GM21723 (cell line): Measurements from ENCODE around the gene ATP6V0D1.

Source experiments
- ATAC-seq: cut with Tn5 transposase; IDR thresholded peaks from one replicate; pipeline ENCODE4 v1.9.1; 2021; ENCODE audit warnings: mild to moderate bottlenecking, moderate library complexity; ENCODE audit not compliant: unreplicated experiment

Gene ATP6V0D1

DNA sequence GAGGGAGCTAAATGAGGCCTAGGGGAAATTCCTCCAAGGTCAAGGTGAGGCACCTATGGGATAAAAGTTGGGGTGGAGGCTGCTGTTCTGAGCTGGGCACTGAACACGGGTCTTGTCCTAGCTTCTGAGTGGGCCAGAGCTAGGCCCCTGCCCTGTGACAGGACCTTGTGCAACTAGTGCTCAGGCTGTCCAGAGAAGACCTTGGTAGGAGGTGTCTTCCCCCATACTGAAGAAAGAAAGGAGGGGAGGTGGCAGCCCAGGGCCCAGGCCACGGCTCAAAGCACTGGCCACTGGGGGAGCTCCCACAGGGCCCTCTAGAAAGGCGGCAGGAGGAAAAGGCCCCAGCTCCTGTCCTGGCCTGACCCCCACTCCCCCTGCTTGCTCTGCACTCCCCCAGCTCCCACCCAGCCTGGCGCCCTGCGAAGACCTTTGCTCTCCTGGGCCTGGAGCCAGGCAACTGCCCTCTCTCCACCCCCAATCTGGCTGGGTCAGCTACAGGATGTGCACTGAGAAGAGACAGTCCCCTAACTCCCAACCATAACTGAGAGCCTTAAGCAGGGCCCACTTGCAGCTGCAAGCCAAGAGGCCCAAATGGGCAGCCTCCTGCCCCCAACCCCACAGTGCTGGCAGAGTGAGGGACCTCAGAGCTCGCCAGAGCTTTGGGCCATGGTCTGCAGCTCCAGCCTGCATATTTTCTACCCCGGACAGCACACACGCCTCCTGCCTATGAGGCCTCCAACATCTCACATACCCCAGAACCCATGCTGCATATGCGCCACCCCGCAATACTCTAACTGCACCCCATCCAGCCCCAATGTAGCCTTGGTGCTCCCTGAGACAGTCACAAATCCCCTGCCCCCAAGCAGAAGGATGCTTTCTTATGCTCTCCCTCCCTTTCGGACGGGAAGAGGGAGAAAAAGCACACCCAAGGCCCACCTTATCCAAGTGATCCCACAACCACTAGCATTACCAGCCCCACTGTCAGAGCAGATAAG lies 34.7 kb downstream of the ATP6V0D1 start:
- ATAC-seq: no peak

DNA sequence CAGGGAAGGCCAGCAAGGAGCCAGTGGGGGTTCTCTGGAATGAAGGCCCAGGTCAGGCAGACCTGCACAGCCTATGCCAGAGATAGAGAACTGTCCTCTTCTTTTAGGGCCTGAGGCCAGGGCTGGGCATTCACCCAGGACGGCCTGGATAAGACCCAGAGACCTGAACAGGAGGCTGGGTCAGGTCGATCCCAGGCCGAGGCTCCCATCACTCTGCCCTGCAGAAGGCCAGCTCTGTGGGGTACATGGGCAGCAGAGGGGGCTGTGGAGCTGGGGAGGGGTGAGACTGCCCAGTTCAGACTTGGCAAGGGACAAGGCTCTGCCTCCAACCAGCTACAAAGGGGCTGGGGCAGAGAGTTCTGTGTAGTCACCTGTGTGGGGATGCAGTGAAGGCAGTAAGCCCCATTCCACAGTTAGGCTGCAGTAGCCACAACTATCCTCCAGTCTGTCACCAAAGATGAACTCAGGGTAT lies 35.5 kb downstream of the ATP6V0D1 start:
- ATAC-seq: no peak

DNA sequence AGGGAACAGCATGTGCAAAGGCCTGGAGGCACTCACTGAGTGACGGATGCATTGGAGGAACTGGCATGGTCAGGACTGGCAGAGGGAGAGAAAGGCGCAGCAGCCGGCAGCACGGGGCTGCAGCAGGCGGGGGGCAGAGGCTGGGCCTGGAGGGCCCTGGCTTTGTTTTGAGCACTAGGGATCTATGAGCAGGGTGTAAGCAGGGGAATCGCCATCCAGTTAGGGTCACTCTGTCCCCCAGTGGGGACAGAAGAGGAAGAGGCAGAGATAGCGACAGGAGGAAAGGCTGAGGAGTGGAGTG lies 35.9 kb downstream of the ATP6V0D1 start:
- ATAC-seq: no peak

DNA sequence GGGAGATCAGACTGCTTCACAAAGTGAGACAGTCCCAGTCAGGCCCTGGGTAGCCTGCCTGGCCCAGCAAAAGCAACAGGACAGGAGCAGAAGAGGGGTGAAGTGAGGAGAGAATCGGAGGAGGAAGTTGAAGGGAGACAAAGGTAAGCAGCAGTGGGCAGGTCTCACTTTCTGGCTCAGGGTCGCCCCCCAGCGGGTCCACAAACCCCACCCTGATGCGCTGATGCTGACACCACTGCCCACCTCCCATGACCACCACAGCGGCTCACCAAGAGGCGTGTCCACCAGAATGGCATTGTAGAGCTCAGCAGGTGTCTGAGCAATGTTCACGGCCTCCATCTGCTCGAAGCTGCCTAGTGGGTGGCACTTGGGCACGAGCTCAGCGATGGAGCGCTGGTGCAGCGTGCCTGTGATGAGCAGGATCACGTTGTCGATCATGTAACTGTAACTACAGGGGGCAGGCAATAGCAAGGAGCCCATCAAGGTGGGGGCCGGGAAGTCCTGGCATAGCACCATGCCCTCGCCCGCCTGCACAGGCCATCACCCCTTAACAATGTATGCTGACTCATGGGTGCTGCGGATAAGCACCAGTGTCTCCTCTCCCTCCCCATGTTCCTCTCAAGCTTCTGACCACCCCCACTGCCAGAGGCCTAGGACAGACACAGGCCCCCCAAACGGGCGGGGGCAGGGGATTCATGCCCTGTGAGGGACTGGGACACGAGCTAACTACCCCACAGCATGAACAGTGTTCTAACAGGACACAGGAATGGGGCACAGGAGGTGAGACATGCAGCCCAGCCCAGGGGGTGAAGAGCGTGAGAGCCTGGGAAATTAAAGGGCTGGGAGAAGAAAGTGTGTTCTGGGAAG lies 36.5 kb downstream of the ATP6V0D1 start:
- no peak for ATAC-seq

DNA sequence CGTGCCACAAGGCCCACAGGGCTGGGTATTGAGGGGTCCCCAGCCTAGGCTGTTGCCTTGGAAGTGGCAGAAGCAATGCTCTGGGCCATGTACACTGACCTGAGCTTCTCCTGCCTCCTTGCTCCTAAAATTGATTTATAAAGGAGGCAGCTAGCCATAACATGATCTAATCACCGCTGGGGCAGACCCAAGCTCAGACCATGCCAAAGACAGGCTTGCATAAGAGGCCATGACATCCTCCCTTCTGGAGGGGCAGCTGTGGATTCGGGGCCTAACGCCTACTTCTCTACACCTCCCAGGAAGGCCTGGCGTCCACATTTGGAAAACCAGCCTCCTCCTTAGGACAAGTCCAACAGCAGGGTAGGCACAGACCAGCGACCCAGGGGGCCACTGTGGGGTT lies 37.7 kb downstream of the ATP6V0D1 start:
- ATAC-seq: no peak

DNA sequence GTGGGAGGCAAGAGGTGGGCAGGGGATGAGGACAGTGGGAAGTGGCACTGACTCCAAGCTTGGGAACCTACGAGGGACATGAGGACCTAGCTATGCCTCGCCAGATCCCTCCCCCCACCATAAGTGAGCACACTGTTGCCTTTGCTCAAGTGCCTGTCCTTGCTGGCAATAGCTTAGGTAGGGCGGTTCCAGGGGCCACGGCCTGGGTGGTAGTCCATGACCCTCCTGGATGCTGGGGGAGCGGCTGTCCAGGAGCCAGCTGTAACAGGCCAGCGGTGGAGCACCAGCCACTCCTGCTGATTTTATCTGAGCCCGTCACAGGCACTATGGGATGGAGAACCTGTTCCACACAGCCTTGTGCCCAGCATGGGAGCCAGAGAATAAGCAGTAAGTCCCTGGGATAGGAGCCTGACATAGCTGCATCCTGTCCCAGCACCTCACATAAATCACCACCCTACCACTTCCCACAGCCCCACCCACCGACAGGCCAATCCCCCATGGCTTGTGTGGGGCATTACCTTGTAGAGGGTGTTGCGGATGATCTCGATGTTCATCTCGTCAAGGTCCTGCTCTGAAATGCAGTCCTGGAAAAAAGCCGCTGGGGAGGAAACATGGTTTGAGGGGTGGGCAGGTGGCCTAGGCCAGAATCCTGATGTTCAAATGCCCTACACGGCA lies 38.2 kb downstream of the ATP6V0D1 start:
- ATAC-seq: no peak

DNA sequence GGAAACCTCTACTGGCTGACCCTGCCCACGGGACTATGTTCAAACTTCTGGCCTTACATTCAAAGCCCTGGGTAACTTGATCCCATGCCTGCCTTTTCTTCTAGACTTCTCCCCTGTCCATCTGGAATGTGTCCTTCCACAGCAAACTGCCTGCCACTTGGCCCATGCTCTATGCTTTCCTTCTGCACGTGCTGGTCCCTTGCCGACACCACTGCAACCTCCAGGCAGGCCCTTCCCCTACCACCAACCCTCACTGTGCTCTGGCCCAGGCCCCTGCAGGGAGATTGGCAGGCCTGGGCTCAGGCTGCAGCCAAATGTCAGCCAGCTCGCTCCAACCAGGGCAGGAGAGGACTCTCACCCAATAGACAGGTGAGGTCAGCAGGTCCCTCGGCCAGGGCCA lies 39.0 kb downstream of the ATP6V0D1 start:
- no peak for ATAC-seq

DNA sequence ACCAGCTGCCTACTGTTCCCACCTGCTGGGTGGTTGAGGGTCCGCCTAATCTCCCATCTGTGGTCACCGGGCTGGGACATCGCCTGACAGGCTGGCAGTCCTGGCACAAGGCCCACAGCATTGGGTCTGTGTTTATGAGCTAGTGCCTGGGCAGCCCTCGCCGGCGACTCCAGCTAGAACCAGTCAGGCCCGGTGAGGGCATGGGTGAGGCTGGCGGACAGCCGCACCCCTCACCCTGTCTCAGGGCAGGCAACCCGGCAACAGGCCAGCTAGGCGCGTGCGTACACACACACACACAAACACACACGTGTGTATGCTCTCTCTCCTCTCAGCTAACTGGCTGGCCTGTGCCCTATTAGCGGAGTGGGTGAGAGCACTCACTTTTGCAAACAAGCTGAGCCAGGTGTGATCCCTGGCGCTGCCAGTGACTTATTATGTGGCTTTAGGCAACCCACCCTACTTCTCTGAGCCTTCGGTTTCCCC lies 39.6 kb downstream of the ATP6V0D1 start:
- ATAC-seq: no peak

DNA sequence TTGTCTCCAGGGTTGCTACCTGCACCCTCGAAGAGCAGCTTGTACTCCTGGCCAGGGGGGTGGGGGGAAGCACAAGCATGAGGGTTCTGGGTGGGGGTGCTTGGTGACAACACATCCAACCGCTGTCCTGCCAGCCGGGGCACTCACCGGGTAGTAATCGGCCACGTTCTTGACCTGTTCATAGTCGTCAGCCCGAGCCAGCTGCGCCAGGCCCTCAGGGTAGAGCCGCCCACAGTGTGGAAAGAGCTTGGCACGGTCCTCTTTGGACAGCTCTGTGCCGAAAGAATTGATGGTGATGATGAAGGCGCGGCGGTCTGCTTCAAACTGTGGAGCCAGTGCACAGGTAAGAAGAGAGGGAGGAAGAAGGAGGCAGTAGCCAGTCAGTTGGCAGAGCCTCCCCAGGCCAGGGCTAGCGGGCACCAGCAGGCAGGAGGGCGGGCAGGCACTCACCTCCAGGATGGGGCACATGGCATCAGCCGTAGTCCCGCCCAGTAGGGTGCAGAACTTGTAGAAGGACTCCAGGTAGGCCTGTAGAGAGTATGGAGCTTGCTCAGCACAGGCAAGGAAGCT lies 42.0 kb downstream of the ATP6V0D1 start:
- no peak for ATAC-seq

DNA sequence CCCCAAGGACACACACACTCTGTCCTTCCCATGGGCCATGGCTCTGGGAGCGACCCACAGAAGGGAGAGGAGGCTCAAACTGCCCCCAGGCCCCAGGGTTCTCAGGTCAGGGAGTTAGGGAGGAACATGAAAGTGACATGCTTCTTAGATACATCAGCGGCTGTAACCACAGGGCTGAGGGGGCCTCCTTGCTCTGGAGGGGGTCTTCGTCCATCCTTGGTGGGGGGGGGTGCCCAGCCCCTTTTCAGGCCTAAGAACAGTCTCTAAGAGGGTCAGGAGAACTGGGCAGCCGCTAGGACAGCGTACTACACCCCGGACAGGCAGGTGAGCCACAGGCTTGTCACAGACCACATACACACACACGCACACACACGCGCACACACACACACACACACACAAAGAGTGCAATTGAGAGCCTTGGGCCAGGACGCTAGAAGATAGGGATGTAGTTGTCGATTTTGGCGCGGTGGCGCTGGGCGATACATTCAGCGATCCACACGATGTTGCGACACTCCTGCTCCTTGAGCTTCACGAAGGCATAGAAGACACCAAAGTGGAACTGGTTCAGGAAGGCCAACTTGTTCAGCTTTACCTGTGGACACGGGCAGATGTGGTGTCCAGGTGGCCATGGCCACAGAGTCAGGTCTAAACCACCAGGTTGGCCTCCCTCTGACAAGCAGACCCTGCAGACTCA lies 42.7 kb downstream of the ATP6V0D1 start:
- ATAC-seq: no peak

DNA sequence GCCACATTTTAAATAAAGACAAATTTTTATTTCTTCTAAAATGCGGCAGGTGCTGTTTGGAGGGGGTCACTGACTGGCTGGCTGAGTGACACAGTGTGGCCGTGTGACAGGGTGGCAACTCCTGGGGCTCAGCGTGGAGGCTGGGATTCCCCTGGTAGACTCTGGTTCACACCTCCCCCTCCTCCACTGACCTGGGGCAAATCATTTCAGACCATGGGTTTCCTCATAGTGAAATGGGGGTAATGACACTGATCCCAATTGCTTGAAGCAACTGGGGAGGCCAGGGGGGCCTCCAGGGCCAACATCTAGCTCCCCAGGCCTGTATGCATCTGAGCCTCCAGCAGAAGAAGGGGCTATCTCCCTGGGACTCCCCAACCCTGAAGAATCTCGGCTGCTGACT lies 43.4 kb downstream of the ATP6V0D1 start:
- ATAC-seq: no peak

DNA sequence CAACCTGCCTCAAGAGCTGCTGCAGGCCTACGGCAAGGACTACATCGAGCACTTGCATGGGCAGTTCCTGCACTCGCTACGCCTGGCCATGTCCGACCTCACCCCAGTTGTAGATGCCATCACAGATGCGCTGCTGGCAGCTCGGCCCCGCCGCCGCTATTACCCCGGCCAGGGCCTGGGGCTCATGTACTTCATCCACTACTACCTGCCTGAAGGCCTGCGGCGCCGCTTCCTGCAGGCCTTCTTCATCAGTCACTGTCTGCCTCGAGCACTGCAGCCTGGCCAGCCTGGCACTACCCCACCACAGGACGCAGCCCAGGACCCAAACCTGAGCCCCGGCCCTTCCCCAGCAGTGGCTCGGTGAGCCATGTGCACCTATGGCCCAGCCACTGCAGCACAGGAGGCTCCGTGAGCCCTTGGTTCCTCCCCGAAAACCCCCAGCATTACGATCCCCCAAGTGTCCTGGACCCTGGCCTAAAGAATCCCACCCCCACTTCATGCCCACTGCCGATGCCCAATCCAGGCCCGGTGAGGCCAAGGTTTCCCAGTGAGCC lies 44.2 kb downstream of the ATP6V0D1 start:
- ATAC-seq: no peak

DNA sequence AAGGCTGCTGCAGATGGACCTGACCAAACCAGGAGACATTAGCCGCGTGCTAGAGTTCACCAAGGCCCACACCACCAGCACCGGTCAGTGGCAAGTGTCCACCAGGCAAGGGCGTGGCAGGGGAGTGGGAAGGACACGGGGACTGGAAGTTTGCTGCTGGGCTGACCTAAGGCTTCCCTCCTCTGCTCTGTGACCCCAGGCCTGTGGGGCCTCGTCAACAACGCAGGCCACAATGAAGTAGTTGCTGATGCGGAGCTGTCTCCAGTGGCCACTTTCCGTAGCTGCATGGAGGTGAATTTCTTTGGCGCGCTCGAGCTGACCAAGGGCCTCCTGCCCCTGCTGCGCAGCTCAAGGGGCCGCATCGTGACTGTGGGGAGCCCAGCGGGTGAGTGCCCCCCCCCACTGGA lies 45.2 kb downstream of the ATP6V0D1 start:
- no peak for ATAC-seq

DNA sequence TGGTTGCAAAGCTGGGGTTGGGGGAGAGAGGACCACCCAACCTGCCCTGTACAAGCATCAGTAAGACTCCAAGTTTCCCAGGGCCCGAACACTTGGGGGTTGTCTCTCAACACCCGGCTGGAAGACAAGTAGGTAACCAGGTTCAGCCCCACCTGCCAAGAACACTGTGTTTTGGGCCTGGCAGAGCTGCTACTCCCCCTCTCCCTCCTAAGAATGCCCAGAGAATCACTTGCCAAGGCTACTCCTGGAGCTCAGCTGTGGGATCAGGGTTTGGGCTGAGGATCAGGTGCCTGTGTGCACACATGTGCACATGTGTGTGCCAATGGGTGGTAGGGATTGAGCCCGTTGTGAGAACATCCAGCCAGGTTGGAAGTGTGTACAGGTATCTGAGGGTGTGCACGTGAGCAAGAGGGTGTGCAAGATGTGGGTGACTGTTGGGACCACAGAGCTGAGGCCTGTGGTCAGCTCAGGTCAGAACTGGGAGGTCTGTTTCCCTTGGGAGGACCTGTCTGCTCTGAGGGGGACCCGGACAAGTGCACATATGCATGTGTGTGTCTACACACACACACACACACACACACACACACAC lies 47.7 kb downstream of the ATP6V0D1 start:
- no peak for ATAC-seq

DNA sequence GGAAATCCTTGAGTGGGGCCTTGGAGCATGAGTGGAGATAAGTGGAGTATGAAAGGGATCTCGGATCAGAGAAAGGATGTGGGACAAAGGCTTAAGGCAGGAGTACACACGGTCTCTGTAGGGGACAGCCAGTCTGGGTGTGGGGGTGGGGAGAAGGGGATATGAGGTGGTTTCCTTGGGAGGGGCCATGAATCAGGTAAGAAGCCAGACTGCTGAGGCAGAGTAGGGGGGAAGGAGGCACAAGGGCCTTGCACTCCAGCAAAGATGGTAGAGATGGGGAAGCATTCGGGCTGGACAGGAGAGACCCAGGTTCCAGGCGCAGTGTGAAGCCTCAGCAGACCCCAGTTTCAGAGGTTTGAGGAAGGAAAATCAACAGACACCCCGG lies 48.5 kb downstream of the ATP6V0D1 start:
- no peak for ATAC-seq

DNA sequence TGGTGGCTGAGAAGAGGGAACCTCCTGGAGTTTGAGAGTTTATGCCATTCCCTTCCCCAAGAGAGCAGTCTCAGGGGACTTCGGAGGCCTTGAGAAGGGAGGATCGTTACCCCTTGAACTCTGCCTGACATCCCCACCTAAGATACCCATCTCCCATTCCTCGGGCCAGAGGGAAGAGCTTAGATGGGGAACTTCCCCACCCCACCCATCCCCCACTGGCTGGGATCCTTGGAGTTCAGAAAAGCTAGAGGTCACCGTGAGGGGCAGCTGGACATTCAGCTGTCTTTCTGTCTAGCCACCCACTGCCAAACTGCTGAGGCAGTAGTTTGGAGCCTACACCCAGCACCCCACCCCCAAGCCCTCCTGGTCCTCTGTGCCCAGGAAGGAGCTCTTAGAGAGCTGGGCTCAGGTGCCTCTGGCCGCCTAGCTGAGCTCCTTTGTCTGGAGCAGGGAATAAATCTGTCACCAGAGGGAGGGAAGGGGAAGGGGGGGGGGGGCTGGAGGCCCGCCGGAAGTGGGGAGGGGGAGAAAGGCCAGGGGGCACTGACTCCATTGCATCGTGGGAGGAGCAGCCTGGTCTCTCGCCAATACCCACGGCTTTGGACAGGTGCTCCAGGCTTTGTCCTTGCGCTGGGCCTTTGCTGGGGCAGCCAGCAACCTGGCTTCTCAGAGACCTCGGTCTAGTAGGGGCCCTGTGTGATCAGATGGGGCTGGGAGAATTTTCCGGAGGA lies 49.0 kb downstream of the ATP6V0D1 start:
- ATAC-seq: no peak

DNA sequence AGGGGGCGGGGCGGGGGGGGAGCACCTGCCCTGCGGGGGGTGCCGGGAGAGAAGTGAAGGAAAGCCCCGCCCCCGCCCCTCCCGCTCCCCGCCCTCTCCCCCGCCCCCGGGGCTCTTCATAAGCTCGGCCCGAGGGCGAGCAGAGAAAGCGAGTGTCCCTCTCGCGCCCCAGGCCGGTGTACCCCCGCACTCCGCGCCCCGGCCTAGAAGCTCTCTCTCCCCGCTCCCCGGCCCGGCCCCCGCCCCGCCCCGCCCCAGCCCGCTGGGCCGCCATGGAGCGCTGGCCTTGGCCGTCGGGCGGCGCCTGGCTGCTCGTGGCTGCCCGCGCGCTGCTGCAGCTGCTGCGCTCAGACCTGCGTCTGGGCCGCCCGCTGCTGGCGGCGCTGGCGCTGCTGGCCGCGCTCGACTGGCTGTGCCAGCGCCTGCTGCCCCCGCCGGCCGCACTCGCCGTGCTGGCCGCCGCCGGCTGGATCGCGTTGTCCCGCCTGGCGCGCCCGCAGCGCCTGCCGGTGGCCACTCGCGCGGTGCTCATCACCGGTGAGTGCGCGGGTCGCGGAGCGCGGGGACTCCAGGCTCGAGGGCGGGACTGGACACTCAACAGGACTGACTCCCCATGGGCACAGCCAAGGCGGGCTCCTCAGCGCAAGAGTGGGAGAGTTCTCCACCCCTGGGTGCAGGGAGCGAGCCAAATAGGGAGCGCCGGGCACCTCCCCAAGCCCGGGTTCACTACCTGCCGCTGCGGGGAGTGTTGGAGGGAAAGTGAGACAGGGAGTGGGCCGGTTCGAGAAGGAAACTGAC lies 49.8 kb downstream of the ATP6V0D1 start, which contains the start of gene HSD11B2:
HSD11B2 (plus strand) TSS at position 145 of the 798 bp plus-strand sequence; CDS start at position 273, 128 bp downstream.
- no peak for ATAC-seq

DNA sequence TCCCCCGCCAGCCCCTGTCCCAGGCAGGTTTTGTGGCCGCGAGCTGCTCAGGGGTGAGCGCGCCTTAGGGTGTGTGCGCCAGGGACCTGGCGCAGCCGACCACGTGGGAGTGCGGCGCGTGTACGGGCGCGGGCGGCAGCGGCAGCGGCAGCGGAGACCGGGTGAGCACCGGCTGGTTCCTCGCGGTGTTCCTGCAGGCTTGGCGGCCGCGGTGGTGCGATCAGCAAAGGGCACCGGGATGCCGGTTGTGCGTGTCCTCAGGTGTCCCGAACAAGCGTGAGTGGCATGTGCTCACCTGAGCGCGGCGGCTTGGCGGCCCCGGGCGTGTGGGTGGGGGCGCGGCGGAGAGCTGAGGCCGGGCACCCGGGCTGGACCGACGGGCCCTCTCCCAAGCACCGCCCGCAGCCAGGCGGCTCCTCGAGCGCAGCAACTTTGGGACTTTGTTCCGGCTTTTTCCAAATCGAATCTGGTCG lies 50.4 kb downstream of the ATP6V0D1 start:
- ATAC-seq: no peak
